Calu3 (cell line): ENCODE data around the gene METTL23. TPM values are rescaled to one million over a fixed set of nuclear protein-coding genes. Genes with fewer than 3 reads are reported as not detected.
"Not testable (repeated sequence)": the region's sequence is repeated elsewhere in the genome, so short reads cannot be mapped to it uniquely, and the experiment has no call there.

Experiments
- BruUV-seq: library from RNA; stranded (reverse); fragments of 400-500 nt; replicated peaks from 2 replicates; lab custom pipeline; 2021; lab: Mats Ljungman, UMichigan
- CTCF ChIA-PET: fragments of 300-600 bp; sonication (Branson Sonifier 250); formaldehyde crosslinking; loops from one replicate; lab custom pipeline; 2022; ENCODE audit warnings: antibody characterized with exemption; lab: Charles Lee
- DNase-seq: peaks from one replicate; pipeline ENCODE4 v3.0.0; 2022
- H3K27ac Mint-ChIP-seq: one replicate; pipeline ENCODE4 v1.8.0; 2022; ENCODE audit warnings: mixed read lengths; ENCODE audit not compliant: unreplicated experiment
- H3K27me3 Mint-ChIP-seq: one replicate; pipeline ENCODE4 v1.8.0; 2022; ENCODE audit warnings: mixed read lengths; ENCODE audit not compliant: unreplicated experiment
- H3K36me3 Mint-ChIP-seq: one replicate; pipeline ENCODE4 v1.8.0; 2022; ENCODE audit warnings: mild to moderate bottlenecking, moderate library complexity, mixed read lengths; ENCODE audit not compliant: insufficient read depth, unreplicated experiment
- H3K4me1 Mint-ChIP-seq: one replicate; pipeline ENCODE4 v1.8.0; 2022; ENCODE audit warnings: mild to moderate bottlenecking, low read depth, mixed read lengths; ENCODE audit not compliant: unreplicated experiment
- H3K4me3 Mint-ChIP-seq: one replicate; pipeline ENCODE4 v1.8.0; 2022; ENCODE audit warnings: mild to moderate bottlenecking, low read depth, moderate library complexity, mixed read lengths; ENCODE audit not compliant: unreplicated experiment
- H3K9me3 Mint-ChIP-seq: one replicate; pipeline ENCODE4 v1.8.0; 2022; ENCODE audit warnings: low read depth, mixed read lengths; ENCODE audit not compliant: unreplicated experiment
- intact Hi-C: fragments of 100-400 bp; cut with micrococcal nuclease; formaldehyde crosslinking; loops from one replicate; pipeline ENCODE4 v1.10.0; 2022; ENCODE audit not compliant: unreplicated experiment
- total RNA-seq: library from RNA; stranded (reverse); gene quantifications from 2 replicates; pipeline ENCODE4 v1.2.3, GENCODE V29; 2022
- TF ChIP-seq, protein P1 (sequence below): fragments of 200-600 bp; IDR thresholded peaks from one replicate; pipeline ENCODE4 v1.8.0; 2022; ENCODE audit warnings: antibody characterized with exemption; ENCODE audit not compliant: unreplicated experiment

The METTL23 gene
- total RNA-seq, 1 experiment from 2014 or later: 58.1 TPM

- DNase-seq: no peak
- Mint-ChIP-seq H3K4me1 (peaks cover 7% of the 10 kb centered on the region), H3K9me3 (no peaks in the 10 kb centered on the region), H3K36me3 (peaks cover 91% of the 10 kb centered on the region), H3K4me3 (peak overlapping the region; percentile 81), H3K27ac (peak overlapping the region; percentile 77), H3K27me3 (no peaks in the 10 kb centered on the region)
- intact Hi-C loops: no loop called here
- CTCF ChIA-PET: interaction anchor here (0.7 to 1.0 kb wide), 3 partner anchors 111 to 338 kb away, joined by 3 to 4 read pairs (median 3); no protein-coding TSS in a partner anchor
- TF ChIP-seq, protein P1, sequence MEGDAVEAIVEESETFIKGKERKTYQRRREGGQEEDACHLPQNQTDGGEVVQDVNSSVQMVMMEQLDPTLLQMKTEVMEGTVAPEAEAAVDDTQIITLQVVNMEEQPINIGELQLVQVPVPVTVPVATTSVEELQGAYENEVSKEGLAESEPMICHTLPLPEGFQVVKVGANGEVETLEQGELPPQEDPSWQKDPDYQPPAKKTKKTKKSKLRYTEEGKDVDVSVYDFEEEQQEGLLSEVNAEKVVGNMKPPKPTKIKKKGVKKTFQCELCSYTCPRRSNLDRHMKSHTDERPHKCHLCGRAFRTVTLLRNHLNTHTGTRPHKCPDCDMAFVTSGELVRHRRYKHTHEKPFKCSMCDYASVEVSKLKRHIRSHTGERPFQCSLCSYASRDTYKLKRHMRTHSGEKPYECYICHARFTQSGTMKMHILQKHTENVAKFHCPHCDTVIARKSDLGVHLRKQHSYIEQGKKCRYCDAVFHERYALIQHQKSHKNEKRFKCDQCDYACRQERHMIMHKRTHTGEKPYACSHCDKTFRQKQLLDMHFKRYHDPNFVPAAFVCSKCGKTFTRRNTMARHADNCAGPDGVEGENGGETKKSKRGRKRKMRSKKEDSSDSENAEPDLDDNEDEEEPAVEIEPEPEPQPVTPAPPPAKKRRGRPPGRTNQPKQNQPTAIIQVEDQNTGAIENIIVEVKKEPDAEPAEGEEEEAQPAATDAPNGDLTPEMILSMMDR: no peak
- BruUV-seq: no TSS peak
These were observed 1.3 kb downstream of the METTL23 start for GRCh38 chr17:76727745-76728456.

- peaks cover 91% of the 10 kb centered on the region for H3K36me3 Mint-ChIP-seq
- intact Hi-C loops, H3K9me3 Mint-ChIP-seq, DNase-seq, CTCF ChIA-PET, H3K27me3 Mint-ChIP-seq, BruUV-seq, H3K27ac Mint-ChIP-seq: not testable (repeated sequence)
- peaks cover 31% of the 10 kb centered on the region for H3K4me1 Mint-ChIP-seq
- H3K4me3 Mint-ChIP-seq: peak overlapping the region; percentile 93
These were observed 5.4 kb downstream of the METTL23 start for GRCh38 chr17:76731800-76732733.

DNA sequence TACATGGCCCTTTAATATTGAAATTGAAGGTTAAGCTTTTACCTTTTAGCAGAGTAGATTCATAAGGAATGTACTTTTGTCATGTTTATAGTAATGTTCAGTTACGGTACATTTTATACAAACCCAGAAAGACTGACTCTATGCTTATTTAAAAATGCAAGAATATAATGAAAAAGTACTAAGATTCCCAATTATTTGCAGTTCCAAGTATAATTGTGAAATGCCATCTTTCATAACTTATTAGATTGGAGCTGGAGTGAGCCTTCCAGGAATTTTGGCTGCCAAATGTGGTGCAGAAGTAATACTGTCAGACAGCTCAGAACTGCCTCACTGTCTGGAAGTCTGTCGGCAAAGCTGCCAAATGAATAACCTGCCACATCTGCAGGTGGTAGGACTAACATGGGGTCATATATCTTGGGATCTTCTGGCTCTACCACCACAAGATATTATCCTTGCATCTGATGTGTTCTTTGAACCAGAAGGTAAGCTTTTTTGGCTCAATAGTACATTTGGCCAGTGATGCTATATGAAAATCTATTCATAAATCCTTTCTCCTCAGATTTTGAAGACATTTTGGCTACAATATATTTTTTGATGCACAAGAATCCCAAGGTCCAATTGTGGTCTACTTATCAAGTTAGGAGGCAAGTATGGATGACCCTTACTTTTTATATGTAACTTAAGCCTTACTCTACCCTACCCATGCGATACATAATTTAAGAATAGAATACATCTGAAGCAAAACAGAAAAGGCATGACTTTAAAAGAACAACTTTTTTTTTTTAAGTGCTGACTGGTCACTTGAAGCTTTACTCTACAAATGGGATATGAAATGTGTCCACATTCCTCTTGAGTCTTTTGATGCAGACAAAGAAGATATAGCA is 6.3 kb downstream of the METTL23 start:
- Mint-ChIP-seq H3K27me3 (no peaks in the 10 kb centered on the region), H3K4me1 (peaks cover 24% of the 10 kb centered on the region), H3K36me3 (peaks cover 91% of the 10 kb centered on the region), H3K27ac (peak overlapping the region; percentile 97), H3K9me3 (no peaks in the 10 kb centered on the region), H3K4me3 (peak overlapping the region; percentile 93)
- TF ChIP-seq, protein P1: no peak
- intact Hi-C loops: no loop called here
- DNase-seq: no peak
- no TSS peak for BruUV-seq
- CTCF ChIA-PET: no interaction called here

DNA sequence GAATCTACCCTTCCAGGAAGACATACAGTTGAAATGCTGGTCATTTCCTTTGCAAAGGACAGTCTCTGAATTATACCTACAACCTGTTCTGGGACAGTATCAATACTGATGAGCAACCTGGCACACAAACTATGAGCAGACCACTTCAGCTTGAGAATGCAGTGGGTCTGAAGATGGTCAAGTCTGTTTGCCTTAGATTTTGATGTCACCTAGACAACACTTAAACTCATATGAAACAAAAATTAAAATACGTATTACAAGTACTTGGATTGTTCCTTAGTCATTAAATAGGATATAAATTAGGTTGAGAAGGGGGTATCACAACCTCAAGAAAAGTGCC is 6.9 kb downstream of the METTL23 start:
- CTCF ChIA-PET: no interaction called here
- H3K9me3 Mint-ChIP-seq: no peaks in the 10 kb centered on the region
- peak overlapping the region; percentile 93 for H3K4me3 Mint-ChIP-seq
- no peaks in the 10 kb centered on the region for H3K27me3 Mint-ChIP-seq
- no TSS peak for BruUV-seq
- peak overlapping the region; percentile 97 for H3K27ac Mint-ChIP-seq
- peaks cover 96% of the 10 kb centered on the region for H3K36me3 Mint-ChIP-seq
- no peak for DNase-seq
- H3K4me1 Mint-ChIP-seq: peaks cover 24% of the 10 kb centered on the region
- TF ChIP-seq, protein P1: no peak
- intact Hi-C loops: no loop called here
